ENCODE results near the gene PIGT. TPM values are rescaled to one million over a fixed set of nuclear protein-coding genes. Genes with fewer than 3 reads are reported as not detected.
"Not testable (repeated sequence)": the region's sequence is repeated elsewhere in the genome, so short reads cannot be mapped to it uniquely, and the experiment has no call there.

The PIGT gene
- total RNA-seq, 2 experiments from 2014 or later = 68.0 to 79.2 TPM

DNA sequence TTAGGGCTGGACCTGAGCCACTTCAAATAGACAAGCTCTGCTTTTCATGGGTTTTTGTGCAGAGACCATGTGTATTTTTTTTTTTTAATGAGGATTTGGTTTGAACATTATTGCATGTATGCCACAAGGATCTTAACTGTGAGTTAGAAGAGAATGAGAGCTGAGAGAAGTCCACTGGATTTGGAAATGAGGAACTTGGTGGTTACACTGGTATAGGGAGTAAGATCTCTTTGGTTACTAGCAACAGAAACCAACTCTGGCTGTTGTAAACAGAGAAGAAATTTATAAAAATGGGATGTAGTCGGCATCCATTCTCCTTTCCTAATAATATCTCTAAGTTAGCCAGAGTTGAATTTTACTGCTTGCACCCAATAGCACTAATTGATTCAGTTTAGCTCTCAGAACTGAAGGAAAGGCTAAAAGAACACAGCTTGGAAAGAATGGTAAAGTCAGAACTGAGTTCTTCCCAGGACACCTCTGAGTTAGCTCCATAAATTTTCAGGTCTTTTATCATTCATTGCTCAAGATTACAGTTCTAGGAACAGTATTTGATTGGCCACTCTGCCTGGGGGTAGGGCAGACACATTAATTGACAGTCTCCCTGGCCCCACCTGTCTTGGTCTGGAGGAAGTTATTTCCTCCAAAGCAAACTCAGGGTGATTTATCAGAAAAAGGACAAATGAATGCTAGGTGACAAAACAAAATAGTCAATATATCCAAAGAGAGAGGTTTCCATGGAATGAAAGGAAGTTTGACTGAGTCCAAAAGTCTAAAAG, 49.7 kb downstream of the PIGT start:
- peaks cover 48% of the 10 kb centered on the region for H3K27me3 Mint-ChIP-seq
- peaks cover 2% of the 10 kb centered on the region for H3K4me1 Mint-ChIP-seq
- H3K27ac Mint-ChIP-seq = no peak overlapping the region
- DNase-seq (no peak), ATAC-seq (no peak)
- H3K36me3 Mint-ChIP-seq = no peaks in the 10 kb centered on the region
- CTCF ChIA-PET = interaction anchor here (1.0 to 3.6 kb wide), 6 partner anchors 10 to 175 kb away, joined by 3 to 9 read pairs (median 4); no protein-coding TSS in a partner anchor
- H3K9me3 Mint-ChIP-seq (ENCODE audit: low read depth) = no peaks in the 10 kb centered on the region
- H3K4me3 Mint-ChIP-seq = no peak overlapping the region

DNA sequence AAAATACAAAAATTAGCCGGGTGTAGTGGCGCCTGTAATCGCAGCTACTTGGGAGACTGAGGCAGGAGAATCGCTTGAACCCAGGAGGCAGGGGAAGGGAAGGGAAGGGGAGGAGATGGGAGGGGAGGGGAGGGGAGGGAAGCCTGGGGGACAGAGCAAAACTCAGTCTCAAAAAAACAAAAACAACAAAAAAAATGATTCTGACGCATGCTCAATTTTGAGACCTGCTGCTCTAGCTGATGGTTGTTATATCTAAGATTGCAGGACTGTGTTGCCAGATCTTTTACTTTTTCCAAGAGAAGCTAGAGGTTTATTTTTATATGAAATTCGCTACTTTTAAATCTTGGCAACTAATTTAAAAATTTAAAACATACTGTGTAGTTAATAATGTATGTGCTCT, 51.2 kb downstream of the PIGT start:
- Mint-ChIP-seq H3K36me3 (no peaks in the 10 kb centered on the region), H3K4me3 (no peak overlapping the region), H3K27me3 (peaks cover 39% of the 10 kb centered on the region), H3K9me3 (ENCODE audit: low read depth) (no peaks in the 10 kb centered on the region), H3K4me1 (peaks cover 5% of the 10 kb centered on the region), H3K27ac (no peak overlapping the region)
- ATAC-seq (no peak), DNase-seq (no peak)
- CTCF ChIA-PET = interaction anchor here (1.3 to 3.6 kb wide), 3 partner anchors 30 to 149 kb away, joined by 4 to 9 read pairs (median 5); partner anchors contain the start of gene SYS1

DNA sequence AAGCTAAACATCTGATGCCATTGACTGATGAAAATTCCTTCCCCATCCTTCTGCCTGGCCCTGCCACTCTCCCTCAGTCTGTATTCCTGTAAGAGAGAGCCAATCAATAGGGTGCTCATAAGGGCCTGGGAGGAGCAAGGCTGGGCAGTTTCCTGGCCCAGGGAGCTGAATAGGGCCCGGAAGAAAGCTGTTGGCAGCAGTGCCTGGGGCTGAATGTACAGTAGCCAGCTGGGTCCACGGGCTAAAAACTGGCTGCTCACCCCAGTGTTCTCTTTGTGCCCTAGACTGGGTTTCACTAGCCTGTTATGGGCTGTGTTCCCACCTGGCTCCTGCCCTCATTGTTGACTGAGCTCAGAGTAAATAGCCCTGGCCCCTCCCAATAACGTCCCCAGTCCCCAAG, 51.9 kb downstream of the PIGT start:
- H3K36me3 Mint-ChIP-seq = no peaks in the 10 kb centered on the region
- peaks cover 5% of the 10 kb centered on the region for H3K4me1 Mint-ChIP-seq
- H3K27ac Mint-ChIP-seq = no peak overlapping the region
- H3K27me3 Mint-ChIP-seq = peaks cover 38% of the 10 kb centered on the region
- H3K9me3 Mint-ChIP-seq (ENCODE audit: low read depth) = no peaks in the 10 kb centered on the region
- ATAC-seq (no peak), DNase-seq (no peak)
- H3K4me3 Mint-ChIP-seq = no peak overlapping the region
- CTCF ChIA-PET = interaction anchor here (0.6 to 3.6 kb wide), 5 partner anchors 10 to 149 kb away, joined by 3 to 9 read pairs (median 4); partner anchors contain the start of gene SYS1

DNA sequence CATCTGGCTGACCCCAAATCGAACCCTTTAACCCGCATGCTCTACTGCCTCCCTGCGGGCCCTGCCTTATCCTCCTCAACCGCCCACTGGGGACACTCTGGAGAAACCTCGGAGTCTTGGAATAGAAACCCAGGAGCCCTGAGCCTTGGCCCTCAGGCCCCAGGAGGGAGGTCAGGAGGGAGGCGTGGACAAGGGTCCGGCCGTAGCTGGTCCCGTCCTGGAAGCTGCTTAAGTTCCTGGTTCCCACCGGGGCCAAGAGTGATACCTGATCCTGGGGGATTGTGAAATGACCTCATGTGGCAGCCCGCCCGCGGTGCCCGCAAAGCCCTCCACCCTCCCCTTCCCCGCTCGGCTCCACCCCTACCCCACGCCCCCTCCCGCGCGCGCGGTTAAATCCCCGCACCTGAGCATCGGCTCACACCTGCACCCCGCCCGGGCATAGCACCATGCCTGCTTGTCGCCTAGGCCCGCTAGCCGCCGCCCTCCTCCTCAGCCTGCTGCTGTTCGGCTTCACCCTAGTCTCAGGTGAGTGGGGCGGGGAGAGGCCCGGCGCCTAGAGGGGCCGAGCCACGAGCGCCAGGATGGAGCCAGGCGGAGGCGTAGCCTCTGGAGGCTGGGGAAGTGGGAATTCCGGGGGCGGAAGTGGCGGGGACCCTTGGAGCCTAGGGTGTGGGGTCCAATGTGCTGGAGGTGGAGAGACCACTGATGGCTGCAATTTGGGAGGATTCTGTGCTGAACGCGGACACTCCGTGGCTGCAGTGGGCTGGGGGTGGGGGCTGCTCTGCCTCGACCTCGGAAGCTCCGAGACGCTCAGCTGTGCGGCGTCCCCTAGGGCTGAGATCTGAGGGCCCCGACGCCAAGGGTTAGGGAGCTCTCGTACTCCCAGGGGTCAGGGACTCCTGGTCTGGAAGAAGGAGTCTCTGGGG, 53.7 kb downstream of the PIGT start, which contains the start of gene WFDC2:
Gene WFDC2, plus strand, starts transcription at position 418 of the 926 bp plus-strand sequence. Its CDS starts 29 bp downstream, at position 447.
- Mint-ChIP-seq H3K27ac (no peak within 1 kb of the TSS), H3K36me3 (no peaks in the 10 kb centered on the region), H3K9me3 (ENCODE audit: low read depth) (no peaks in the 10 kb centered on the region), H3K4me3 (peak within 1 kb of the TSS; percentile 16), H3K4me1 (peaks cover 5% of the 10 kb centered on the region), H3K27me3 (peaks cover 38% of the 10 kb centered on the region)
- ATAC-seq = no peak
- DNase-seq = no peak
- CTCF ChIA-PET = interaction anchor here (0.9 to 1.0 kb wide), 3 partner anchors 17 to 96 kb away, joined by 3 read pairs; no protein-coding TSS in a partner anchor

DNA sequence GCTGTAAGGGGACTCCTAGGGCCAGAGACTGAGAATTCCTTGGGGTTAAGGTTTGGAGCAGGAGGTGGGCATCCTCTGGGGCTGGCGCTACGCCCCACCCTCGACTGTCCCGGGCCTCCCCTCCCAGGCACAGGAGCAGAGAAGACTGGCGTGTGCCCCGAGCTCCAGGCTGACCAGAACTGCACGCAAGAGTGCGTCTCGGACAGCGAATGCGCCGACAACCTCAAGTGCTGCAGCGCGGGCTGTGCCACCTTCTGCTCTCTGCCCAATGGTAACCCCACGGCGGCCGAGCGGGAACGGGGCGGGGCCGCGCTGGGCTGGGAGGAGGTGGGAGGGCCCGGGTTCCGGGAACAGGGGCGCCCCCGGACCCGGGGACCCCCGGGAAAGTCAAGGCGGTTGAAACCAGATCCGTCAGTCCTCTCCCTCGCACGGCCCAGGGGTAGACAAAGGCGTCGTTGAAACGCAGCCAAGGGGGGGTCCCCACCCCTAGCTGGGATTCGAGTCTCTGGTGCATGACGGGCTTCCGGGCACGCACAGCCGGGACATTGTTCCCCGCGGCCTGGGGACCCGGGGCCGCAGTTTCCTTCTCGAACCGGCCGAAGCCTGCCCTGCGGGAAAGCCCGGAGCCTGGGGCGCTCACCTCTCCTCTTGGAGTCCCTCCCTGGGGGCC, 54.5 kb downstream of the PIGT start:
- H3K36me3 Mint-ChIP-seq = no peaks in the 10 kb centered on the region
- CTCF ChIA-PET = interaction anchor here (0.9 to 1.2 kb wide), 4 partner anchors 18 to 159 kb away, joined by 3 read pairs; no protein-coding TSS in a partner anchor
- H3K9me3 Mint-ChIP-seq (ENCODE audit: low read depth) = no peaks in the 10 kb centered on the region
- no peak for DNase-seq
- no peak overlapping the region for H3K27ac Mint-ChIP-seq
- H3K27me3 Mint-ChIP-seq = peaks cover 38% of the 10 kb centered on the region
- ATAC-seq = peak; percentile 67
- H3K4me3 Mint-ChIP-seq = peak overlapping the region; percentile 16
- peaks cover 5% of the 10 kb centered on the region for H3K4me1 Mint-ChIP-seq

DNA sequence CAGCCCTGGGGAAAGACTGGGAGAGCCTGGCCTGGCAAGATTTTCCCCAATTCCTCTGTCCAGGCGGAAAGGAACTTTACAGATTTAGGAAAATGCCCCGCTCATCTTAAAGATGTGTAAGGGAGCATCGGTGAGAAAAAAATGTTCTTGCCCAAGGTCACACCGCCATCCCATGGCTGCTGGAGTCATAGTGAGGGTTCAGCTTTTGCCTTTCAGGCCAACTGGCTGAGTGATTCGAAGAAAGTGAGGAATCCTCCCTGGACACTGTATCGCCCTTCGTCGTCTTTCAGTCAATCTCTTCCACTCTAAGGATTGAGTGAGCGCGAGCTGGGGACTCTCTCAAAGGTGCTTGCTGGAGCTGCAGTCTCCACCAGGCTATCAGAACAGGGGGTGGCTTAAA, 55.0 kb downstream of the PIGT start:
- Mint-ChIP-seq H3K27me3 (peaks cover 36% of the 10 kb centered on the region), H3K4me1 (peaks cover 5% of the 10 kb centered on the region), H3K27ac (no peak overlapping the region), H3K4me3 (no peak overlapping the region), H3K36me3 (no peaks in the 10 kb centered on the region), H3K9me3 (ENCODE audit: low read depth) (no peaks in the 10 kb centered on the region)
- CTCF ChIA-PET = interaction anchor here (1.0 to 1.2 kb wide), 2 partner anchors 19 to 159 kb away, joined by 3 read pairs; no protein-coding TSS in a partner anchor
- no peak for DNase-seq
- no peak for ATAC-seq

DNA sequence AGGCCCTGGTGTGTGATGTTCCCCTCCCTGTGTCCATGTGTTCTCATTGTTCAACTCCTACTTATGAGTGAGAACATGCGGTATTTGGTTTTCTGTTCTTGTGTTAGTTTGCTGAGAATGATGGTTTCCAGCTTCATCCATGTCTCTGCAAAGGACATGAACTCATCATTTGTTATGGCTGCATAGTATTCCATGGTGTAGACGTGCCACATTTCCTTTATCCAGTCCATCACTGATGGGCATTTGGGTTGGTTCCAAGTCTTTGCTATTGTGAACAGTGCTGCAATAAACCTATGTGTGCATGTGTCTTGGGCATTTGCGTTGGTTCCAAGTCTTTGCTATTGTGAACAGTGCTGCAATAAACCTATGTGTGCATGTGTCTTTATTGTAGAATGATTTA, 56.3 kb downstream of the PIGT start:
- H3K27ac Mint-ChIP-seq; ATAC-seq; DNase-seq; H3K9me3 Mint-ChIP-seq (ENCODE audit: low read depth); H3K4me3 Mint-ChIP-seq; H3K4me1 Mint-ChIP-seq; H3K36me3 Mint-ChIP-seq; CTCF ChIA-PET: not testable (repeated sequence)
- H3K27me3 Mint-ChIP-seq = peaks cover 28% of the 10 kb centered on the region

Small RNA genes lying within 50 kb of the gene (microRNA-seq; reads per million reads assigned to microRNA genes)
- gene MIR6812 = not detected

Other genes starting within 250 kb of the PIGT start
- gene PI3, start 241.2 kb upstream of the PIGT start, total RNA-seq = not detected
- not detected for gene SEMG1, start 209.1 kb upstream of the PIGT start, total RNA-seq
- not detected for gene SEMG2, start 194.8 kb upstream of the PIGT start, total RNA-seq
- not detected for gene SLPI, start 161.6 kb upstream of the PIGT start, total RNA-seq
- gene RBPJL, start 109.3 kb upstream of the PIGT start, total RNA-seq = not detected
- gene MATN4, start 107.8 kb upstream of the PIGT start, total RNA-seq = 1 to 10 TPM in 1 of 2 experiments, under 1 TPM in 1; 0.64 to 2.2 TPM
- 10 to 100 TPM; 15.0 to 50.7 TPM for gene SDC4, start 67.7 kb upstream of the PIGT start, total RNA-seq
- 10 to 100 TPM; 19.6 to 24.9 TPM for gene SYS1, start 53.0 kb upstream of the PIGT start, total RNA-seq
- gene TP53TG5, start 37.8 kb upstream of the PIGT start, total RNA-seq = under 1 TPM in 1 of 2 experiments, not detected in 1; 0.15 TPM
- gene DBNDD2, start 7.9 kb upstream of the PIGT start, total RNA-seq = 1 to 10 TPM; 6.6 to 9.7 TPM
- gene WFDC2, start 53.6 kb downstream of the PIGT start, total RNA-seq = not detected
- not detected for gene SPINT3, start 99.5 kb downstream of the PIGT start, total RNA-seq
- gene WFDC6, start 123.3 kb downstream of the PIGT start, total RNA-seq = not detected
- not detected for gene EPPIN, start 131.3 kb downstream of the PIGT start, total RNA-seq
- not detected for gene WFDC8, start 163.1 kb downstream of the PIGT start, total RNA-seq
- not detected for gene WFDC10A, start 213.6 kb downstream of the PIGT start, total RNA-seq
- not detected for gene WFDC9, start 215.1 kb downstream of the PIGT start, total RNA-seq

Measured in activated CD8-positive, alpha-beta memory T cell treated with anti-CD3 and anti-CD28 coated beads, Interleukin-2, amount 10 ng/mL, durations not matched to agents 7 days and 5 days (primary cell).